Peyer's patch (tissue), 4 donors: ENCODE measurements around the gene PPM1D. TPM values are rescaled to one million over a fixed set of nuclear protein-coding genes. Genes with fewer than 3 reads are reported as not detected.
"Not testable (repeated sequence)": the region's sequence is repeated elsewhere in the genome, so short reads cannot be mapped to it uniquely, and the experiment has no call there.

ENCODE experiments used
- DNase-seq, 3 donors: peaks; one replicate each; pipeline ENCODE4 v3.0.0-alpha.2; 2017 to 2019
- H3K27ac ChIP-seq, 4 donors: fragments of 200-600 bp; sonication (generic); one replicate each; pipeline ENCODE4 v1.5.1; 2016 to 2019
- H3K27me3 ChIP-seq, 2 donors: fragments of 200-600 bp; sonication (generic); one replicate each; pipeline ENCODE4 v1.5.1; 2019
- H3K36me3 ChIP-seq, 3 donors: fragments of 200-600 bp; sonication (generic); one replicate each; pipeline ENCODE4 v1.5.1; 2016 to 2019
- H3K4me1 ChIP-seq, 4 donors: fragments of 200-600 bp; sonication (generic); one replicate each; pipeline ENCODE4 v1.5.1; 2016 to 2019
- H3K4me3 ChIP-seq, 4 donors: fragments of 200-600 bp; sonication (generic); 1 replicate in 3 of 4; 2 replicates in 1 of 4; pipeline ENCODE4 v1.5.1; 2016 to 2019; ENCODE audit warnings: mild to moderate bottlenecking in 1 of 4
- H3K9me3 ChIP-seq, 4 donors: fragments of 200-600 bp; sonication (generic); one replicate each; pipeline ENCODE4 v1.5.1; 2016 to 2019; ENCODE audit warnings: mild to moderate bottlenecking in 1 of 4
- POLR2A ChIP-seq, 2 donors: fragments of 450-650 bp; IDR thresholded peaks; one replicate each; pipeline ENCODE4 v1.5.1; 2017; ENCODE audit warnings: antibody characterized with exemption in 2 of 2, mild to moderate bottlenecking in 2 of 2, moderate library complexity in 2 of 2
- total RNA-seq, 4 donors: library from RNA; depleted of rRNA; stranded (reverse); fragments of >200 nt; gene quantifications; one replicate each; pipeline ENCODE4 v1.1.0, GENCODE V29; 2016
- TF ChIP-seq, protein P1 (sequence below), 6 experiments: fragments of 450-650 bp in 4 of 6; fragments of 200-600 bp in 2 of 6; sonication (generic) in 1 of 6; IDR thresholded peaks; one replicate each; pipeline ENCODE4 v1.5.1; 2017 to 2019; ENCODE audit warnings: antibody characterized with exemption in 6 of 6, mild to moderate bottlenecking in 3 of 6, moderate library complexity in 1 of 6

The PPM1D gene
- total RNA-seq, 4 donors from 2014 or later, result 12.9 to 17.4 (median 14.3) TPM

DNA sequence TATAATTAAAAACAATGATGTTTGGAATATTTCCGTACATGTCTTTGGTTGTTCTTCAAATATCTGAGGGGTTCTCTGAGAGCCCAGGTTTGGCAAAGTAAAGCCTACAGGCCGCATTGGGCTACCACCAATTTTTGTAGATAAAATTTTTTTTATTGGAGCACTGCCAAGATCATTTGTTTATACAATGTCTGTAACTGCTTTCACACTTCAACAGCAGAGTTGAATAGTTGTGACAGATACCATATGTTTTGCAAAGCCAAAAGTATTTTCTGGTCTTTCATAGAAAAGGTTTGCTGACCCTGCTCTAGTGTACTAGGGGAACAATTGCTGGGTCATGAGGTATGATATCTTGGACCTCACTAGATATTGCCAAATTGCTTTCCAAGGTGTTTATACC lies 10.5 kb downstream of the PPM1D start:
- TF ChIP-seq, protein P1, sequence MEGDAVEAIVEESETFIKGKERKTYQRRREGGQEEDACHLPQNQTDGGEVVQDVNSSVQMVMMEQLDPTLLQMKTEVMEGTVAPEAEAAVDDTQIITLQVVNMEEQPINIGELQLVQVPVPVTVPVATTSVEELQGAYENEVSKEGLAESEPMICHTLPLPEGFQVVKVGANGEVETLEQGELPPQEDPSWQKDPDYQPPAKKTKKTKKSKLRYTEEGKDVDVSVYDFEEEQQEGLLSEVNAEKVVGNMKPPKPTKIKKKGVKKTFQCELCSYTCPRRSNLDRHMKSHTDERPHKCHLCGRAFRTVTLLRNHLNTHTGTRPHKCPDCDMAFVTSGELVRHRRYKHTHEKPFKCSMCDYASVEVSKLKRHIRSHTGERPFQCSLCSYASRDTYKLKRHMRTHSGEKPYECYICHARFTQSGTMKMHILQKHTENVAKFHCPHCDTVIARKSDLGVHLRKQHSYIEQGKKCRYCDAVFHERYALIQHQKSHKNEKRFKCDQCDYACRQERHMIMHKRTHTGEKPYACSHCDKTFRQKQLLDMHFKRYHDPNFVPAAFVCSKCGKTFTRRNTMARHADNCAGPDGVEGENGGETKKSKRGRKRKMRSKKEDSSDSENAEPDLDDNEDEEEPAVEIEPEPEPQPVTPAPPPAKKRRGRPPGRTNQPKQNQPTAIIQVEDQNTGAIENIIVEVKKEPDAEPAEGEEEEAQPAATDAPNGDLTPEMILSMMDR (IDR thresholded peaks at IDR 0.05), result no peak
- TF ChIP-seq POLR2A (IDR thresholded peaks at IDR 0.05), result no peak
- no peak overlapping the region for H3K27ac ChIP-seq

DNA sequence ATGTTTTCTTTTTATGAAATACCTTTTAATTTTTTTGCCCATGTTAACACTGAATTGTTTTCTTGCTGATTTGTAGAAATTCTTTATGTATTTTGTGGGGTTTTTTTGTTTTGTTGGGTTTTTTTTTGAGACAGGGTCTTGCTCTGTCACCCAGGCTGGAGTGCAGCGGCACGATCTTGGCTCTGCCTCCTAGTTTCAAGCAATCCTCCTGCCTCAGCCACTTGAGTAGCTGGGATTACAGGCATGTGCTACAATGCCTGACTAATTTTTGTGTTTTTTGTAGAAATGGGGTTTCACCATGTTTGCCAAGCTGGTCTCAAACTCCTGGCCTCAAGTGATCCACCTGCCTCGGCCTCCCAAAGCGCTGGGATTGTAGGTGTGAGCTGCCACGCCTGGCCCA lies 11.3 kb downstream of the PPM1D start:
- not testable (repeated sequence) for H3K27ac ChIP-seq, H3K4me3 ChIP-seq, H3K27me3 ChIP-seq, H3K9me3 ChIP-seq, DNase-seq, H3K36me3 ChIP-seq, H3K4me1 ChIP-seq

More for the DNA sequence above, 10.5 kb downstream of the PPM1D start:
- Histone ChIP-seq H3K27me3 (no peaks in the 10 kb centered on the region), H3K4me3 (no peak overlapping the region), H3K36me3 (no peaks in the 10 kb centered on the region), H3K9me3 (no peaks in the 10 kb centered on the region), H3K4me1 (peaks cover 0 to 3% (median 0%) of the 10 kb centered on the region in 4 donors)
- no peak for DNase-seq

DNA sequence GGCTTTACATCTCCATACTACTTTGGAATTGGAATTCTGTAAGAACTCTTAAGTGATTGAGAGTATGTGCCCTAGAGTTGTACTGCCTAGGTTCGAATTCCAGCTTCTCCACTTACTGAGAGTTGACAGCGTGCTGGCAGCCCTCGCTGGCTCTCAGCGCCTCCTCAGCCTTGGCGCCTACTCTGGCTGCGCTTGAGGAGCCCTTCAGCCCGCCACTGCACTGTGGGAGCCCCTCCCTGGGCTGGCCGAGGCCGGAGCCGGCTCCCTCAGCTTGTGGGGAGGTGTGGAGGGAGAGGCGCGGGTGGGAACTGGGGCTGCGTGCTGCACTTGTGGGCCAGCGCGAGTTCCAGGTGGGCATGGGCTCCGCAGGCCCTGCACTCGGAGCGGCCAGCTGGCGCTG lies 13.3 kb downstream of the PPM1D start:
- Histone ChIP-seq H3K36me3 (no peaks in the 10 kb centered on the region), H3K4me1 (no peaks in the 10 kb centered on the region), H3K4me3 (no peak overlapping the region), H3K9me3 (no peaks in the 10 kb centered on the region), H3K27ac (no peak overlapping the region), H3K27me3 (no peaks in the 10 kb centered on the region)
- TF ChIP-seq POLR2A (IDR thresholded peaks at IDR 0.05), result no peak
- no peak for DNase-seq

DNA sequence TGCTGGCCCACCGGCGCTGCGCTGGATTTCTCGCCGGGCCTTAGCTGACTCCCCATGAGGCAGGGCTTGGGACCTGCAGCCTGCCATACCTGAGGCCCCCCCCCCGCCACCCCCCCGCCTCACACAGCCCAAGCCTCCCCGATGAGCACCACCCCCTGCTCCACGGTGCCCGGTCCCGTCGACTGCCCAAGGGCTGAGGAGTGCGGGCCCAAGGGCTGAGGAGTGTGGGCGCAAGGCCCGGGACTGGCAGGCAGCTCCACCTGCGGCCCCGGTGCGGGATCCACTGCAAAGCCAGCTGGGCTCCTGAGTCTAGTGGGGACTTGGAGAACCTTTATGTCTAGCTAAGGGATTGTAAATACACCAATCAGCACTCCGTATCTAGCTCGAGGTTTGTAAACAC lies 13.8 kb downstream of the PPM1D start:
- not testable (repeated sequence) for H3K36me3 ChIP-seq, H3K27me3 ChIP-seq, H3K9me3 ChIP-seq, H3K4me3 ChIP-seq, H3K27ac ChIP-seq, H3K4me1 ChIP-seq, DNase-seq

DNA sequence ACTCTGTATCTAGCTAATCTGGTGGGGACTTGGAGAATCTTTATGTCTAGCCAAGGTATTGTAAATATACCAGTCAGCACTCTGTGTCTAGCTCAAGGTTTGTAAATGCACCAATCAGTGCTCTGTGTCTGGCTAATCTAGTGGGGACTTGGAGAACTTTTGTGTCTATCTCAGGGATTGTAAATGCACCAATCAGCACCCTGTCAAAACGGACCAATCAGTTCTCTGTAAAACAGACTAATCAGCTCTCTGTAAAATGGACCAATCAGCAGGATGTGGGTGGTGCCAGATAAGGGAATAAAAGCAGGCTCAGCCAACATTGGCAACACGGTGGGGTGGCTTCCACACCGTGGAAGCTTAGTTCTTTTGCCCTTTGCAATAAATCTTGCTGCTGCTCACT lies 14.3 kb downstream of the PPM1D start:
- not testable (repeated sequence) for H3K27ac ChIP-seq, H3K36me3 ChIP-seq, H3K9me3 ChIP-seq, H3K27me3 ChIP-seq, DNase-seq, H3K4me3 ChIP-seq, H3K4me1 ChIP-seq

DNA sequence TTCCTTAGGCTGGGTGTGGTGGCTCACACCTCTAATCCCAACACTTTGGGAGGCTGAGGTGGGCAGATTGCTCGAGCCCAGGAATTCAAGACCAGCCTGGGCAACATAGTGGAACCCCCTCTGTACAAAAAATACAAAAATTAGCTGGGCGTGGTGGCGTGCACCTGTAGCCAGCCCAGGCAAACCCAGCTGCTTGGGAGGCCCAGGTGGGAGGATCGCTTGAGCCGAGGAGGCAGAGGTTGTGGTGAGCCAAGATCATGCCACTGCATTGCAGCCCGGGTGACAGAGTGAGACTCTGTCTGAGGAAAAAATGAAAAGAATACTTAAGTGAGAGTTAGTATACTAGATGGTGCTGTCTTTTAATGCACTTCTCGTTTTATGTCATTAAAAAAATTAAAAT lies 15.1 kb downstream of the PPM1D start:
- H3K4me1 ChIP-seq, result no peaks in the 10 kb centered on the region
- no peaks in the 10 kb centered on the region for H3K36me3 ChIP-seq
- H3K4me3 ChIP-seq, result no peak overlapping the region
- no peak for TF ChIP-seq POLR2A (IDR thresholded peaks at IDR 0.05)
- TF ChIP-seq, protein P1 (IDR thresholded peaks at IDR 0.05), result no peak
- DNase-seq, result no peak
- H3K27me3 ChIP-seq, result no peaks in the 10 kb centered on the region
- H3K9me3 ChIP-seq, result no peaks in the 10 kb centered on the region
- no peak overlapping the region for H3K27ac ChIP-seq

DNA sequence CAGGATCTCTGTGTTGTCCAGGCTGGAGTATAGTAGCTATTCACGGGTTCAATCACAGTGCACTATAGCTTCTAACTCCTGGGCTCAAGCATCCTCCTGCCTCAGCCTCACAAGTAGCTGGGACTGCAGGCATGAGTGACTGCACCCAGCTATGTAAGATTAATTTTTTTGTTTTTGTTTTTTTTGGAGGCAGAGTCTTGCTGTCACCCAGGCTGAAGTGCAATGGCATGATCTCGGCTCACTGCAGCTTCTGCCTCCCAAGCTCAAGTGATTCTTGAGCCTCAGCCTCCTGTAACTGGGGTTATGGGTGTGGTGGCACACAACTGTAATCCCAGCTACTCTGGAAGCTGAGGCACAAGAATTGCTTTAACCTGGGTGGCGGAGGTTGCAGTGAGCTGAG lies 15.8 kb downstream of the PPM1D start:
- Histone ChIP-seq H3K27ac (no peak overlapping the region), H3K9me3 (no peaks in the 10 kb centered on the region), H3K27me3 (no peaks in the 10 kb centered on the region), H3K4me3 (no peak overlapping the region), H3K4me1 (no peaks in the 10 kb centered on the region), H3K36me3 (no peaks in the 10 kb centered on the region)
- no peak for DNase-seq
- no peak for TF ChIP-seq POLR2A (IDR thresholded peaks at IDR 0.05)
- TF ChIP-seq, protein P1 (IDR thresholded peaks at IDR 0.05), result no peak

DNA sequence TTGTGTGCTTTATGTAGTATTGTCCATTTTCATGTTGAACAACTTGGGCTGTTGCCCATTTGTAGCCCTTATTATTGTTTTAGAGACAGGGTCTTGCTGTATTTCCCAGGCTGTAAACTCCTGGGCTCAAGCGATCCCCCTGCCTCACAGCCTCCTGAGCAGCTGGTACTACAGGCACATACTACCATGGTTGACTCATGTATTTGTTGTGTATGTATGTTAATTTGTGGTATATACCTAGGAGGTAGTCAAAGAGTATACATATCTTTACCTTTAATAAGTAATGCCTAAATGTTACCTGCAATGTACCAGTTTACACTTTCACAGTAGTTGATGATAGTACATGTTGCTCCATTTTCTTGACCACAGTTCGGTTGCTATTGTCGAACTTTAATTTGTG lies 18.1 kb downstream of the PPM1D start:
- no peaks in the 10 kb centered on the region for H3K4me1 ChIP-seq
- H3K27ac ChIP-seq, result no peak overlapping the region
- TF ChIP-seq, protein P1 (IDR thresholded peaks at IDR 0.05), result no peak
- TF ChIP-seq POLR2A (IDR thresholded peaks at IDR 0.05), result no peak
- H3K36me3 ChIP-seq, result no peaks in the 10 kb centered on the region
- H3K9me3 ChIP-seq, result no peaks in the 10 kb centered on the region
- H3K4me3 ChIP-seq, result no peak overlapping the region
- DNase-seq, result no peak
- no peaks in the 10 kb centered on the region for H3K27me3 ChIP-seq
